ENCODE results near the gene LIPC.
A peak's percentile ranks its signal among the peaks of the same experiment; 100 is the strongest.
"Not testable (repeated sequence)": the region's sequence is repeated elsewhere in the genome, so short reads cannot be mapped to it uniquely, and the experiment has no call there.

The LIPC gene

DNA sequence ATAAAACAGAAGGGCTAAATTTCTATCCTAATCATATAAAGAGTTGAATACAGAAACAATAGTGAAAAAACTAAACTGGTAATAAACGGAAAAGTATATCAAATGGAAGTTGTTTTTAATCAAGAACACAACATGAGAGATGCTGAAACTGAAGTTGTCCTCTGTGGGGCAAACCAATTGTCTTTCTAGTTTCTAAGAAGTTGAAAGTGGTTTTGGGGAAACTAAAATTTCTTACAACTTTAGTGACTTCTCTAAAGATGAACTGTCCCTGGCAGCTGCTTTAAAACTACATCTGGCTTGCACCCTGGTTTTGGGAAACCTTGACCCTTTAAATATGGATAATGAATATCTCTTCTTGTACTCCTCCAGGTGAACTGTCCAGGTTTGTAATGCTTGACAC lies 162.1 kb downstream of the LIPC start:
- DNase-seq = no peak

DNA sequence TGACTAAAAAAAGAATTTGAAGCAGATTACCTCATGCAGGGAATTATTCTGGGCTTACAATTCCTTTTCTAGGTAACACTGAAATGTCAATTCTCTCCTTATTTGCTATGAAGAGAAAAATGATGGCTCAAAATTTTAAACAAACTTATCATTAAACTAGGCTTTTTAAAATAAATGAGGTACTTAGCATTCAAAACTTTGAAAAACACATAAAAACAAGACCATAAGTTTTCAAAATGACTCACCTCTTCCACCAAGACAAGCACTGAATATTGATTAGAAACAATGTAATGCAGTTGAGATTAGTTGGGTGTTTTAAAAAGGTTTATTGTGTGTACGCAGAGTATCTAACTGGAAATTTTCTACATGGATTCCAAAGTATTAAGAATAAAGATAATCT lies 163.1 kb downstream of the LIPC start:
- no peak for DNase-seq

DNA sequence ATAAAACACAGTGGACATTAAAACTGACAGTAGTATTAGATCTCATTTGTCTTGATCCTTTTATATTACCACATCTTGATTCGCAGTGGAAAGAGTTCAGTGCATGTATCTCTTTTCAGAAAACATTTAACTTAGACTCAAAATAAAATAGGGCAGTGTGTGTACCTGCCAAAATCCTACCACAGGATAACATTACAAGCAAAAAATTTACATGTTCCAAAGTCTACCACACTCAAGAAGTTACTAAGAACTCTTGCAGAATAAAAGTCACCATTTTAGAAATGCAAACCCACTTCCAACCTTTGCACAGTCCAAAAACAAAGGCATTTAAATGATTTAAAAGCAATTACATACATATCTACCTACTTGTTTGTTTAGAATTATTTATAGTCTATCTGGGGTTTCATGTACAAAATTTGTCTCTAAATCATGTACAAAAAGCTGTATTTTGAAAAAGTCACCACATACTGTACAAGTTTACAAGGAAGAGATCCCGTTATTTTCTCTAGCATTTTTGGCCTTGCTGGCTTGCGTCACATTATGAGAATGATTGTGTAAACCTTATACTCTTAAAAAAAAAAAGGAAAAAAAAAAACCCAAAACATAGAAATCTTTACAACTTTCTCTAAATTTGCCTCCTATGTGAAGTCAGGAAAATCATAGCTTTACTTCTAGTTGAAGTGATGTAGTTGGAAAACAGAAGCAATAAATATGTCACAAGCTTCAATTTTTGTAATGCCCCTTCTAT lies 163.9 kb downstream of the LIPC start:
- no peak for DNase-seq

DNA sequence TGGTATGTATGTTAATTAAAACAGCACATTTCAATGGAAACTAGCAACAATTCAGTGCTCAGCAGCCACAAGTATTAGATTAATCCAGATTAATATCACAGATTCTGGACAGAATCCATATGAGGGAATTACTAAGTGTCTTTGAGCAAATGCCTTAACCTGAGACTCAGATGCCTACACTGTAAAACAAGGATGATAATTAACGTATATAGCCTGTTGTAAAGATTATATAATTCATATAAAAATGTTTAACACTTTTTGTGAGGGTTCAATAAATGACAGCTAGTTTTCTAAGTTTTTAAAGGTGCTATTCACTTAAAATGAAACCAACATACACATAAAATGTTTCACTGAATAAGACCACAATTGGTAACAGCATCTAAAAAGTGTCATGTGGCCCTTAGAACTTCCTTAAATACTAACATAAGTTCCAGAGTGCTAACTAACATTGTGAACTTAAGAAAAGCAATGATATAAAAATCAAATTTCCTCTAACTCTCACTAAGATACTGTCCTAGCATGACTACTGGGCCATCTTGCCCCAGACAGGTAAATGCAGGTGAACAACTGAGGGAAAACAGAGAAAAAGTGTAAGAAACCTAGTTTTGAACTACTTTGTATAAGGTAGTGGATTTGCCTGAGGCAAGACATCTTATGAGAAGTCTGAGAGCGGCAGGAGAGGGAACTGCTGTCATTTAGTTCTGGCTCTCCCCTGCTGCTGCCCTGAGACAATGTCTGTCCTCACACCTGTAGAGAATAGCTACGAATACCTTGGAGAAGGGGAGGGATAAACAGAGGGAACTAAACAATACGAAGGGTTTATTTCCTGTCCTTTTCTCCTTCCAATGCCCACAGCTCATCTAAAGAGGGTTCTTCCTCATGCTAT lies 166.4 kb downstream of the LIPC start:
- no peak for DNase-seq

DNA sequence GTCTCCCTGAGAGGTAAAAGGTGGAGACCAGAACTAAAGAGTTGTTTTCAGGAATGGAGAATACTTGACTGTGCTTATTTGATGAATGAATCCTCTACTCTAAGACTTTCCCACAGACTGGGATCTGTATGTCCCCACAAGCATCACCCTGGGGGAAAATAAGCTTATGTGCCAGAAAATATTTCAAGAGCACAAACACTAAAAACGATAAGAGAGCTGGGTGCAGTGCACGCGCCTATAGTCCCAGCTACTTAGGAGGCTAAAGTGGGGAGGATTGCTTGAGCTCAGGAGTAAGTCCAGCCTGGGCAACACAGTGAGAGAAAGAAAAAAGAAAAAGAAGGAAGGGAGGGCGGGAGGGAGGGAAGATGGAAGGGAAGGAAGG lies 167.0 kb downstream of the LIPC start:
- no peak for DNase-seq

DNA sequence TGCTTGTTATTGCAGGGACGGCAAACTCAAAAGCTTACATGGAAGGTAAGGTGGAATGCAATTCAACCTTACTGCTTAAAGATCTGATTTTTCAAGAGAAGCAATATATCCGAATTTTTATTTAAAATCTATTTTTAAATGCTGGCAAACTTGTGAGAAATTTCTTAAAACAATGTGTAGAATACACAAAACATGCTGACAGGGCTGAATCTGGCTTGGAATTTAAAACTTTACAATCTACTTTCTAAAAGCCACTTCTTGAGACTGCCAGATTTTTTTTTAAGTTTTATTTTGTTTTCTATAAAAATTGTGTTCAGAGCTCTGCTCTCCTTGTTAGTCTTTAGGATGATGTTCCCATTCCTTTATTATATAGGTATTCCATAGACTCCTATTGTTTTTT lies 171.0 kb downstream of the LIPC start:
- no peak for DNase-seq

DNA sequence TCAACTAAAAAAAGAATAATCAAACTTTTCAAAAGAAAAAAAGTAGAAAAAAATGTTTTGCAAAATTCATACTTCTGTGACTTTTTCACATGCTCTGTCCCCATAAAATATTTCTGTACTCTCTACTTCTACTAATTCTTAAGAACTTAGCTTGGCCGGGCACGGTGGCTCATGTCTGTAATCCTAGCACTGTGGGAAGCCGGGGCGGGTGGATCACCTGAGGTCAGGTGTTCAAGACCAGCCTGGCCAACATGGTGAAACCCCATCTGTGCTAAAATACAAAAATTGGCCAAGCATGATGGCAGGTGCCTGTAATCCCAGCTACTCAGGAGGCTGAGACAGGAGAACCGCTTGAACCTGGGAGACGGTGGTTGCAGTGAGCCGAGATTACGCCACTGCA lies 172.1 kb downstream of the LIPC start:
- DNase-seq = not testable (repeated sequence)

DNA sequence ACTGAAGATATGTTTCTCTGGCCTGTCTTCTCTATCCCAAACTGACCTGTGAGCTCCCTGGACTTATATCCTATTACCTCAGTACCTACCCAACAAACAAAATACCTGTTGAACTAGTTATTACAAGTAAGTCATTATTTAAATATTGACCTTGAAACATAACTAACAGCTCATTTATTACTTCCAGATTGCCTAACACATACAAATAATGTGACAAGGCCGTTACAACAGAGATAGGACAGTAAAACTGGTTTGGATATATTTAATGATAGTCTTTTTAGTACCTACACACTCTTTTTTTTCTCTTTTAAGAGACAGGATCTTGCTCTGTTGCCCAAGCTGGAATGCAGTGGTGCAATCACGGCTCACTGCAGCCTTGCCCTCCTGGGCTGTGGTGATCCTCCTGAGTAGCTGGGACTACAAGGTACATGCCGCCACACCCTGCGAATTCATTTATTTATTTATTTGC lies 172.7 kb downstream of the LIPC start:
- no peak for DNase-seq

DNA sequence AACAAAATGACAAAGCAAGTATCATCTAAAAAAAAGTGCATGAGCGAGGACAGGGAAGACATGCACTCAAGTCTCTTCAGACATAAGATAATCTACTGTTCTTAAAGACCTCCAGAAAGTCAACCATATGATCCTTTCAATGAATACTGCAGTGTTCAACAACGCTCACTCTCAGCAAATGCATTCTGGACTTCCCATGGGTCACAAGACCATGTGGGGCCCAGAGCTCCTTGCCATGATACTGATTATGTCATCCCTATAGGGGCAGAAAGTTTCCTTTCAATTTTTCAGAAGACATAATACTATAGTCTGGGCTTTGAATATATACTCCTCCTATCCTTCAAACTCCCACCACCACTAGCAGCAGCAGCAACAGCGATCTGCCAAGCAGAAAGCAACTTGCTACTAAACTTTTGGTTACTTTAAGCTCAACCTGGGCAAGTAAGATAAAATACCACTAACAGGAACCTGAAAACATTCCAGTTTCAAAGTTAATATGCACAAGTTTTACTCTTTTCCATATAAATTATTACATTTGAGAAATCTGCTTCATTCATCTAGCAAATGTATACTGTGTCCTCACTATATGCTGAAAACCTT lies 174.2 kb downstream of the LIPC start:
- no peak for DNase-seq

DNA sequence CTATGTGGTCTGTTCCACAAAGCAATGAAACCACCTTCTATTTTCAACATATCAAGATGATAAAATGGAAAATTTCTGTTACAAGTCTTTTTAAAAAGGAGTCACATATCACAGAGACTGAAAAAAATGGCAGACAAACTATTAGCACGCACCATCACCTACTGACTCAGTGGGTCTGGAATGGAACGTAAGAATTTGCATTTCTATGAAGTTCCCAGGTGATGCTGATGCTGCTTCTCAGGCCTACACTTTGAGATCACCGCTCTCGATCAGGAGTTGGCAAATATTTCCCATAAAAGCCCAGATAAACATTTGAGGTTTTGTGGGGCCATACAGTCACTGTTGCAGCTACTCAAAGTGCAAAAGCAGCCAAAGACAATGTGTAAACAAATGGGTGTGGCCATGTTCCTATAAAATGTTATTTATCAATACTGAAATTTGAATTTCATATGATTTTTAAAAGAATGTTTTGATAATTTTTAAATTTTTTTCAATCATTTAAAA lies 174.8 kb downstream of the LIPC start:
- no peak for DNase-seq

DNA sequence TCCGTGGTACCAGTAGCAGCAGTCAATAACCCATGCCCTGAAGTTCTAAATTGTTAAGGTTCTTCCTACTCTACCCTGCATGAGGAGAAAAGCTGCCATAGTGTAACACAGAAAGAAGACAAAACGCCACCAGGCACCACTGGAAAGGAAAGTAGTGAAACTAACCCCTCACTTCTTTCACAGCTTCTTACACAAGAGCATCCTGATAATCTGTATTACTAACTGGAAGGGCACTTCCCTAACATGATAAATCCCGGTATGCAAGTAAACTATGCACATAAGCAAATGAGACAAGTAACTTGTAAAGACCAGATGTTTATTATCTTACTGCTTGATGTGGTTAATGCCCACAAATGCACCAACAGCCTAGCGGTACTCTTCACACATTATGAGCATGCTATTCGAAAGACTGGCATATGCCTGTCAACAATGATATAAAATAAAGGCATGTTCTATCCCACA lies 176.4 kb downstream of the LIPC start:
- peak; percentile 70 for DNase-seq

DNA sequence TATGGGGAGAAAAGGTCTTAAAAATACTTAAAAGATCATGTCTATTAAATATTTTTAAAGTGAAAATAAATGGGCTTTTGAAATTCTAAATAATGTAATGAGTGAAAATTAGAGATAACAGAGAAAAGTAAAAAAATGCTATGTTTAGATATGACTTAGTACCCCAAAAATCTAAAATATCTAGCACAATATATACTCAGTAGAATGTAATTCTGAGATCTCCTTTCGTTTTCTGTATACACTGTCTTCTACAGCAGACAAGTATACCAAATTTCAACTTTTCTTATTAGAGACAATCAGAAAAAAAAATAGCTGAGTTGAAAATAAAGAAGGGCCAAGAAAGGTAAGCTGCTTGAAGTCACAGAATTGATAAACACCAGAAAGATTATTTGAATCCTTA lies 176.9 kb downstream of the LIPC start:
- DNase-seq = peak; percentile 12

DNA sequence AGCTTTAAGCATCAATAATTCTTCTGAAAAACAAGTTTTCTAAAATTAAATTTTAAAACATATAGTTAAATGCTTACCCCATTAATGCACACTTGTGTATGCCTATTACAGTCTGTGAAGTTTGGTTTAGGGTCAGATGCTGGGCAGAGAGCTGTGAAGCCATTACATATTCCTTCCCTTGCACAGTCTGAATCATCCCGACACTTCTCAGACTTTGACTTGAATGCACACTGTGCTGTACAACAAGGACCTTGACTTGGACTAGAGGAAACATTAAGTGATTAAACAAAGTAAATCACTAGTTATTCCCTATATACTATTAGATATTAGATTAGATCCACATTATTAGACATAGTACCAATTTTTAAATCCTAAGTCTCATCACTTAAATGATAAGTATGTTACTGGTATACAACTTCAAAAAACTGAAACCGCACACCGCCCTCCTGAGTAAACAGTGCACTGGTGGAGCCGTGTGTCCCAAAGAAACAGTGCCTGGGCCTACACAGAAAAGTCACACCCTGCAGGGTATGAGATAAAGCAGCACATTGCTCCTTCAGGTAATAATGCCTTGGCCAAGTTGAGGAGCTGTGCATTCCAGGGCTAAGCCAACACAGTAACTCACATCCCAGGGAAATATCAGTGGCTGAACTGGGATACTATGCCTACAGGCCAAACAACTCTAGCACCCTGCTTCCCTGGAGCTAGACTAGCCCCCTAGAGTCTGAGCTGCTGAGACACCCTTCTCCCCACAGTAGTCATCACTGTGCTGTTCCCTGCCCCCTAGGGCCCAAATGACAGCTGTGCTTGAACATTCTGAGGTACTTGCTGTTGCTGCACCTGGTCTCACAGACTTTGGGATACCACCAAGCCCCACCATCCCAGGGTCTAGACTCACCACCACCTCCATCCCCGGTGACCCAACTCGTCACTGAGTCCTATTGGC lies 180.2 kb downstream of the LIPC start:
- DNase-seq = no peak

DNA sequence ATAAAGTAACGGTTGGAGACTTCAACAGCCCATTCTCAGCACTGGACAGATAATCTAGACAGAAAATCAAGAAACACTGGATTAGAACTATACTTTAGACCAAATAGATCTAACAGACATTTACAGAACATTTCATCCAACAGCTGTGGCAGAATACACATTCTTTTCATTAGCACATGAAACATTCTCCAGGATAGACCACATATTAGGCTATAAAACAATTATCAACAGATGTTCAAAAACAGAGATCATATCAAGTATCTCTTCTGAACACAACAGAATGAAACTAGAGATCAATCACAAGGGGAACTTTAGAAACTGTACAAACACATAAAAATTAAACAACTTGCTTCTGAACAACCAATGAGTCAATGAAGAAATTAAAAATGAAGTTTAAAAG lies 184.4 kb downstream of the LIPC start:
- DNase-seq = no peak

All from fibroblast of skin of right biceps (primary cell).